Measurements from ENCODE around the gene IPO4.

IPO4 gene

DNA sequence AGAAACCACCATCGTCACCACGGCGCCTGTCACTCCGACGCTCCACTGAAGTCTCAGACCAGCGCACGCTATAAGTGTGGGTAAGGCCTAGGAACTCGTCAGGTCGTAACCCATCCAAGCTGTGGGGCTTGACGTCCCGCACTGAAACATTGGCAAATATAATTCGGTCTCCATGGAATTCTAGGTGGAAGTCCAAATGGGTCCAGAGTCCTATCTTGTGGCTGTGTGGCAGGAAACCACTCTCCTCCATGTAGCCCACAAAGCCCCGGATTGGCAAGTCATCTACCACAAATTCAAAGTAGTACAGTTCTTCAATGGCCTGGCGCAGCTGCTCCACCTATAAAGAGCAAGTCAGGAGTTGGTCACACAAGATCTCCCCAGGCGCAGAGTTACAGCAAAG, 4.3 kb upstream of the IPO4 start:
- no peak for DNase-seq

DNA sequence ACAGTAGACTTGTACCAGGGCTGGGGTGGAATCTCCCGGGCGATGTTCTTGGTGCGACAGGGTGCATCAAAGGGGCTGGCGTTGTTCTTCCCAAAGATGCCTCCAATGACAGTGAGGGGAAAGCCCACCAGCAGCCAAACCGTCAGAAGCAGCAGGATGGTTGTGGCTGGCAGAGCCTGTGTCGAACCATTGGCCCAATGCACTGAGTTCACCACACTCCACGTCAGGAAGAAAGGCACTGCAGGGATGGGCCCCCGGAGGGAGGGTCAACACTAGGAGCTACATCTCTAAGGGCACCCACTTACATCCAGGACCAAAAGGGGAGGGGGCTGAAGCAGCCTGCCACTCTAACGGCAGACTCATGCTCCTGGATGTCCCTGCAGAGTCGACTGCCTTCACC, 1.8 kb upstream of the IPO4 start:
- DNase-seq, result no peak

DNA sequence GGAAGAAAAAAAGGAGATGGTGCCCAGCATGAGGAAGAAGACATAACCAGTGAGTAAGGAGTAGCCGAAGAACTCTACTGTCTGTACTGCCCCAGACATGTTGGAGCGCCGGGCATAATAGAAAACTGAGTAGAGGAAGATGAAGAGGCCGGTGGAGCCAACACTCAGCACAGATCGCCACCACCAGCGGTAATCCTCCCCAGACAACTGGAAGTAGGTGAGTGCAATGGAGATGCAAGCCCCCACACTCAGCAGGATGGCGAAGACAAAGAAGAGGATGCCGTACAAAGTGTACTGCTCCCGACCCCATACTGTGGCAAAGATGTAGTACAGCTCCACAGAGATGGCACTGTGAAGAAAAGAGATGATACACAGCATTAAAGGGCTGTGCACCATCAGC, 844 bp upstream of the IPO4 start:
- DNase-seq, result no peak

DNA sequence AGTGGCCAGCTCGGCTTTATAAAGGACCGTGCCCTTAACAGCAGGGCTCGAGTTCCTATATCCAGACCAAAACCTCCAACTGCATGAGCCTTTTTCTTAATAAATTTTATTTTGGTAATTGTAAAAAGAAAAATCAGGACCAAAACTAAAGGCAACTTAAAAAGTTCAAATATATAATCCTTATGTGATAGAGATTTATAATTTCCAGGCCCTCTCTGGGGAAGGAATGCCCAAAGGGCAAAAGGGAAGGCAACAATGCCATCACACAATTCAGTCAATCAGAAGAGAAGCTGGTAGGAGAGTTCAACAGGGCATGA, 401 bp upstream of the IPO4 start:
- no peak for DNase-seq

DNA sequence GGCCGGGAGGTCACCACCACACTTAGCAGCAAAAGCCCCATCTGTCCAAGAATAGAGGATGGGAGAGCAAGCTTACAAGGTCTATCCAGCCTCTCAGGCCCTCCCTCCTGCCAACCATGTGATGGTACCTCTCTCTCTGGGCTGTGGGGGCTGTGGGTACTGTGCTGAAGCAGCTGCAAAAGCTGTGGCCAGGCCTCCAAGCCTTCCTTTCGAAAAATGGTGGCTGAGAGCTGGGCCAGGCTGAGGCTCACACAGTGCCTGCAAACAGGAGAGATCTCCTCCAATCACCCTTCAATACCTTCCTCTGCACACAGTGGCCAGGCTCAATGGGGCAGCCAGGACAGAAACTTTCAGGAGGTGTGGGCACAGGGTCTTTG, 1.1 kb downstream of the IPO4 start:
- no peak for DNase-seq

DNA sequence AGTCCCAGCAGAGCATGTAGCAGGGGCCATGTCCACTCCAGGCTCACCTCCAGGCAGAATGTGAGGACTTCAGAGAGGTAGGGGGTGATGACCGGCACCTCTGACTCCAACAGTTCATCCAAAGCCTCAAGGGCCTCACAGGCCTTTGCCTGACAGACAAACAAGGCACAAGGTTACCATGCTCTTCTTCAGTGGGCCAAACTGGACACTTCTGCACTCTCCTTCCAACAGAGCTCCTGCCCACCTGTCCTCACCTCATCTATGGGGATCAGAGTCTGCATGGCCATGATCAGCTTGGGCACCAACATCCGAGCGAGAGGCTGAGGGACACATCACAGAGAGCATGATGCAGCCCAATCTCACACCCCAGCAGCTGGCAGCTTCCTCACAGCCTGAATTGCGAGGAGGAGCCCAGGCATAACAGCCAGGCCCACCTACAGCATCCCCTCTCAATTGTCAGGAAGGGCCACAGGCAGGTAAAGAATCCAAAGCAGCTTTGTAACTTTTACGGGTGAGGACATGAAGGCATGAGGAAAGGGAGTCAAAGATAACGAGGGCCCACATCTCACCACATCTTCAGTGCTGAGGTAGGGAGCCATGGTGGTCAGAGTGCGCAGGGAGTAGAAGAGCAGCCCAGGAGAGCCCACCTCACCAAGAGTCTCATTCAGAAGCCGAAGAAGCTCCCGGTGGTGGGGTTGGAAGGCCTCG, 1.6 kb downstream of the IPO4 start:
- no peak for DNase-seq

DNA sequence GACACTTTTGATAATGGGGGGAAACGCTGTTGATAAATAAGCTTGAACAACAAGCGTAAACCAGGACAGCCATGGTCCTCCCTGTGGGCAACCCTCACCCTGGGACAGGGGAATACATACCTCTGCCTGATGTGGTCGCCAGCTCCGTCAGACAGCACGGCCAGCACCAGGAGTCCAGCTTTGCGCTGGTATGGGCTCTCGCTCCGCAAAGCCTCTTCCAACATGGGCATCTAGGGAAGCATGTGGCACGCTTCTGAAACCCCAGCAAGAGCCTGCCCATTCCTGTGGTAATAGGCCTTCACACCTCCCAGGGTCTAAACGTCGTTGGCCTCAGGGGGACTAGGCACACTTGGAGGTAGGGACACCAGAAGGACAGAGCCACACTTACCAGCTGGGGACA, 2.9 kb downstream of the IPO4 start:
- no peak for DNase-seq

DNA sequence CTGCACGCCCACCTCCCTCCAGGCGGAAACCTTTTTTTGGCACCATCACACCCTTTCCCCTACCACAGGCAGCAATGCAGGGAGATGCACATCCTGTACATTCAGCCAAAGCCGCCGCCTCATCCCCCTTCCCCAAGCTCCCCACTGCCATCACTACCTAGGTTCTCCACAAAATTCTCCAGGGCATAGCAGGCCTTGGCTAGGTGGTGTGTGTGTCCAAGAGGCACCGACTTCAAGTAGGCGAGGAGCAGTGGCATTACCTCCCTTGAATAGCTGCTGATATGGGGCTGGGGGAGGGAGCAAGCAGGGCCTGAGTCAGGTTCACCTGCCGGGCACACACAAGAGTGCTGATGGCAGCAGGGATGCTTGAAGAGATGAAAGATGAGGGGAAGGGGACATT, 3.6 kb downstream of the IPO4 start:
- DNase-seq, result no peak

DNA sequence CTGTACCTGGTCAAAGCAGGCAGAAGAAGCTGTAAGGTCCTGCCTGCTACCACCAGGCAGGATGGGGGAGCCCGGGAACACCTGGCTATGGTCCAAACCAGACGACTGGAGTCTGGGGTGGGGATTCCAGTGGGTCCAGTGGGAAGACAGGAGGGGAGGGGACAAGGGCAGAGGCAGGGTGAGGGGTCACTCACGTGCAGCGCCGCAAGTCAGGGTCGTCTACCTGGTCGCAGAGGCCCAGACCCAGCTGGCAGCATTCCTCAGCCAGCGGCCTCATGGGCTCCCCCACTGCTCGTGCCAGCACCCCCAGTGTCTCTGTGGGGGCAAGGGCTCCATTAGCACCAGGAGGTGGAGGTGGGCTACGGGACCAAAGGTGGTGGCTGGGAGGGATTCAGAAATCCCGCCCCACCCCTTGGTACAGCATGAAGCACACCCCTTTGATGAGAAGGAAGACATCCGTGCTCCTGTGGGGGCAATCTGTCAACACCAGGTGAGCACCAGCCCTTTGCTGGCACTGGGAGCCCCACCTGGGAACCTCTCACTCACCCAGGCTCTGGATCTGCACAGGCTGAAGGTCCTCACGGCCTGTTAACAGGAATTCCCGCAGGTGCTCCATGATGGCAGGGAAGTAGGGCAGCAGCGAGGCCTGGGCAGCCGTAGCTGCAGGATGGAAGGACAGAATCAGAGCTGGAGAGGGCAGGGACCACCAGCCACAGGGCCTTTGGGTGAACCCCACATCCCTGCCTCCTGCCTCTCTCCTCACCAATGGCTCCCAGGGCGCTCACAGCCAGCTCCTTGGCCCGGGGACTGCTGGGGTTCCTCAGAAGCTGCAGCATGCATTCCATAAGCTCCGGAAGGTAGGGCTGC, 4.3 kb downstream of the IPO4 start:
- no peak for DNase-seq

DNA sequence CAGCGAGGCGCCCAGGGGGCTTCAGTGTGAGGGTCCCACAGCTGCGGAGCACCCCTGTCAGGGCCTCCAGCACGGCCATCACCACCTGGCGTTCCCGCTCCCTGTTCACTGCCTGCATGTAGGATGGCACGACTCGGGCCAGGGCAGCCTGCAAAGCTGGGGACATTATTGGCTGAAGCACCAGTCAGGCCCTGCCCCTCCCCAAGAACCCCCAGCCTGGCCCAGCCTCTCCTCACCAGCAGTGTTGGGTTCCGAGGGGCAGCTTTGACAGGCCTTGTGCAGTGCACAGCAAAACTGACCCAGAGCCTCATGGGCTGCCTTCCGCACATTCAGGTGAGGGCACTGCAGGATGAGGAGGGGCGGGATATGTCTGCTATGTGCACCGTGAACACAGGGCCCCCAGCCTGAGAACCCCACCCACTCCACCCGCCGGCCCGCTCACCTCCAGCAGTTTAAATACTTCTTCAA, 5.6 kb downstream of the IPO4 start:
- no peak for DNase-seq

DNA sequence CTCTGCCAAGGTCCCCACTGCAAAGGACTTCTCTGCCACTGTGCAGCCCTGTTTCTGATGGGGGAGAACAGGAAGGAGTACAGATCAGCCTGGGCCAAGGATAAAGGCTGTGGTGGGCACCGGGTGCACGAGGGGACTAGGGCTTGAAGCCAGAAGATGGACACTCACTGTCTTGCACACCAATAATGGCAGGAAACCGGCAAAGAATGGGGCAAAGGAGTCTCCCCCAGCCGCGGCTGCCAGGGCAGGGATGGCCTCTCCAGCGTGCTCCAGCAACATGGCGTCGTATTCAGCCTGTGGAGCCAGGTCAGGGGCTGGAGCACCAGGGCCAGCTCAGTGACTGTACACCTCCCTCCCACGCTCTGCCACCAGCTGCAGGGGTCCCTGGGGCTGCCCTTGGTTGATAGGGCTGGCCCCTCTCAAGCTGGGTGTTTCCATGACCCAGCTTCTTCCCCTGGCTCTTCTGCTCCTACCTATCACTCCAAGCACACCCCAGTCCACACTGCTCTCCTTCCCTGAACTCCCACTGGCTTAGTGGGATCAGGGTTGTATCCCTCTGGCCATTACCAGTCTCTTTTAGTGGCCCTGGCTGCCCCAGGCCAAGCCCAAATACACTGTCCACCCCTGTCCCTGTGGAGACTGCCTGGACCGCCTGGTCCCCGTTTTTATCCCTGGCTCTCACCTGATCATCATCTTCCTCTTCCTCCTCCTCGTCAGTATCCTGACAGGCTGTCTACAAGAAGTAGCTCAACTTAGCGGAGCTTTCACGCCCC, 6.3 kb downstream of the IPO4 start:
- DNase-seq, result no peak

DNA sequence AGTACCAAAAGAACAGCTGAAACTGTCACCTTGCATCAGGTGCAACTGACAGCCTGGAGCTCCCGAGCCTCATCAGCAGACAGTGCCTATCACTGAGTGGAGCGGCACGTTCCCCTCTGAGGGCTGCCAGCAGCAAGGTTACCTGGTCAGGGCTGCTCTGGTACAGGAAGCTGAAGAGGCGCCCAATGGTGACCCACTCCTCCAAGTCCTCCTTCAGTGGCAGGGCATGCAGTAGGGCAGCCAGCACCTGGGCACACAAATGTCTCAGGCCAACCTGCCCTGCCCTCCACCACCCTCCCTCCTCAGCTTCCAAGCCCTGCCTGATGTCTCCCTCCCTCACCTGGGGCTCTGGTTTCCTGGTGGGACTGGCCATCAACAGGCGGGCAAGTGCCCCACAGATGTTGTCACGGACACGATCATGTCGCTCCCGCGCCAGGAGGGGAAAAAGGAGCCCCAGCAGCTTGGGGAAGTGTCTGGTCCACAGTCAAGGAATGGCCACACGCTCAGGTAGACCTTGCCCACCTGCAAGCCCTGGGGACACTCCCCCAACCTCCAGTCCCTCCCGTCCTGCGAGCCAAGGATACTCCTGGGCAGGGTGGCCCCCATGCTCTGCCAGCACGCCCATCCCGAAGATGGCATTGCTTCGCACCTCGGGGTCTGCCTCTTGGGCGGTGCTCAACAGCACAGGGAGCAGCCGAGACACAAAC, 7.1 kb downstream of the IPO4 start:
- no peak for DNase-seq

DNA sequence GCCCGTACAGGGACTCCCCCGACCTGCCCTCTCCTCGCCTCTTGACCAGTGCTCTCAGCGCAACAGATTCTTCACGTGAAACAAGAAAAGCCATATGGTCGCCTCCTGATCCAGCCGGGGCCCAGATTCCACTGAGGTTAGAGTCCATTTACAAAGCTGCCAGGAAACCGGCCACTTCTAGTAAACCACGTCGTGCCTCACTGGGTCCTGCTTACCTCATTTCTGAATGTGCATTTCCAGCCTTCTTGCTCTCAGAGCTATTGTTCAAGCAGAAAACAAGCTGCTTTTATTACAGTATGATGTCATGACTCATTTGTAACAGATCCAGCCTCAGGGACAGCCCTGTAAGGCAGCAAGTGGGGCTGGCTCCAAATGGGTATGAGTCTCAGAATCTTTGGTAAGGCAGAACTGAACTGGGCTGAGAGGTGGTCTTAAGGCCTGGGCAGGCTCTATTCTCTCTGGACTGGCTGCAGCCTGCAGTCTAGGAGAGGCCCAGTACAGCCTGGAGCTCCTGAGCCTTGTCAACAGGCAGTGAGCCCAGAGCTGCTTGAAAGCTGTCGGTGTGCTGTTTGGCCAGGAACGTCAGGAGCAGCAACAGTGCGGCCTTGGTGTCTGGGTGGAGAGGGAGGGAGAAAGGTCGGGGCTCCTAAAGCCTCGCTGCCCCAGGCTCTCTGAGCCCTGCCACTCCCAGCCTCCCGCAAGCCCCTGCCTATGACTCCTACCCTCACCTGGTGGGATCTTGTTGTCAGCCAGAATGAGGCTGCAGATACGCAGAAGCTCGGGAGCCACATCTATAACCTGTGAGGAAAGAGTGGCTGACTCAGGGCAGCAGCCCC, 8.4 kb downstream of the IPO4 start:
- no peak for DNase-seq

DNA sequence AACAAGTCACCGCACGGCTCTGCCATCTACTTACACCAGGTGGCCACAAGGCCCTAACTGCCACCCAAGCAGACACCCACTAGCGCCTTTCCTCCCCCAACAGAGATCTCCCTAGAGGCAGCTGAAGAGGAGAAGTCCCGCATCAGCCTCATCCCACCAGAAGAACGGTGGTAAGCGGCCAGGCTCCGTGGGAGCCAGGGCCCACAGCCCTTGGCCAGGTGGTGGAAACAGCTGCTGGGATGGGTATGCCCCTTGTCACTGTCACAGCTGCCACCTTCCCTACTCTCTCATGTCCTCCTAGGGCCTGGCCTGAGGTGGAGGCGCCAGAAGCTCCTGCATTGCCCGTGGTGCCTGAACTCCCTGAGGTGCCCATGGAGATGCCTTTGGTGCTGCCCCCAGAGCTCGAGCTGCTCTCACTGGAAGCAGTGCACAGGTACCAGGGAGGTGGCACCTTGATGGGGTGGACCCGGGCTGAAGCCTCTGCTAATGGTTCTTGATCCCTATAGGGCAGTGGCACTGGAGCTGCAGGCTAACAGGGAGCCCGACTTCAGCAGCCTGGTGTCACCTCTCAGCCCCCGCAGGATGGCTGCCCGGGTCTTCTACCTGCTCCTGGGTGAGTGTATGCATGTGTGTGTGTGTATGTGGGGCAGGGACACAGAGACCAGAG, 9.2 kb downstream of the IPO4 start:
- no peak for DNase-seq

DNA sequence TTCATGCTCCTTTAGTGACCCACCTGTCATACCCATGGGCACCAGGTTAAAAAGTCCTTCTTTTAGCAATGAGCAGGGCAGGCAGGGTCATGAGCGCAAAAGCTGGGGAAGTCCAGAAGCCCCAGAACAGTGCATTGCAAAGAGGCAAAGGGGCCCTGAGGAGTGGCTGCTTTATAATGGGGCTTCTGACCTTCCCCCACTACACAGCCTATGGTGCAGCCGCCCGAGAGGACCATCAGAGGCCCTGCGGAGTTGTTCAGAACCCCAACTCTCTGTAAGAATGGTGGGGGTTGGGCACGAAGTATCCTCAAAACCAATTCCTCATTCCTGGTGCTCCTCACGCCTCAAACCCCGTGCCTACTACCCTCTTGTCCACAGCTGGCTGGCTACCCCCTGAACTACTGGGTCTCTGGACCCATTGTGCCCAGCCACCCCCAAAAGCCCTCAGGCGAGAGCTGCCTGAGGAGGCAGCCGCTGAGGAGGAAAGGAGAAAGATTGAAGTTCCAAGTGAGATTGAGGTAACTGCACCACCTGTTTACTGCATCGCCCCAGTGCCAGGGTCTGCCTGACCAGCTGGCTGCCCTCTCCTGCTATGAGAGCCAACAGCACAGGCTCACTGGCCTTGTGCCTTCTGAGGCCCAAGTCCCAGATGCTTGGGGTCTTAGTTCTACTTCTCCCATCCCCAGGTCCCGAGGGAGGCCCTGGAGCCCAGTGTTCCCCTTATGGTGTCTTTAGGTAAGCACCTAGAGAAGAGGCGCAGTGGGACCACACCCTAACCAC, 10.0 kb downstream of the IPO4 start:
- no peak for DNase-seq

DNA sequence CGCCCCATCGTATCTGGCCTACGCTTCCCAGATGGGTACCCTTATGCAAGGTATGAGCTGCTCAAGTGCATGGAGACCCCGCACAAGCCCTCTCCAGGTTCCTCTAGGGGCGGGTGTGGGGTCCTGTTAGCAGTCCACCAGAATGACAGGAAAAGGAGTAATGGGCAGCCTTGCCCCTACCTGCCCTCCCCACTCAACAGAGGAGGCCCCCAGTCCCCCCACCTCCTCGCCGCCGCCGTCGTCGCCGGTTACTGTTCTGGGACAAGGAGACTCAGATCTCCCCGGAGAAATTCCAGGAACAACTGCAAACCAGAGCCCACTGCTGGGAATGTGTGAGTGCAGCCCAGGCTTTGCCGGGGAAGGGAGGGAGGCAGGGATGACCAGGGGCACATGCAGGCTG, 10.7 kb downstream of the IPO4 start:
- no peak for DNase-seq

DNA sequence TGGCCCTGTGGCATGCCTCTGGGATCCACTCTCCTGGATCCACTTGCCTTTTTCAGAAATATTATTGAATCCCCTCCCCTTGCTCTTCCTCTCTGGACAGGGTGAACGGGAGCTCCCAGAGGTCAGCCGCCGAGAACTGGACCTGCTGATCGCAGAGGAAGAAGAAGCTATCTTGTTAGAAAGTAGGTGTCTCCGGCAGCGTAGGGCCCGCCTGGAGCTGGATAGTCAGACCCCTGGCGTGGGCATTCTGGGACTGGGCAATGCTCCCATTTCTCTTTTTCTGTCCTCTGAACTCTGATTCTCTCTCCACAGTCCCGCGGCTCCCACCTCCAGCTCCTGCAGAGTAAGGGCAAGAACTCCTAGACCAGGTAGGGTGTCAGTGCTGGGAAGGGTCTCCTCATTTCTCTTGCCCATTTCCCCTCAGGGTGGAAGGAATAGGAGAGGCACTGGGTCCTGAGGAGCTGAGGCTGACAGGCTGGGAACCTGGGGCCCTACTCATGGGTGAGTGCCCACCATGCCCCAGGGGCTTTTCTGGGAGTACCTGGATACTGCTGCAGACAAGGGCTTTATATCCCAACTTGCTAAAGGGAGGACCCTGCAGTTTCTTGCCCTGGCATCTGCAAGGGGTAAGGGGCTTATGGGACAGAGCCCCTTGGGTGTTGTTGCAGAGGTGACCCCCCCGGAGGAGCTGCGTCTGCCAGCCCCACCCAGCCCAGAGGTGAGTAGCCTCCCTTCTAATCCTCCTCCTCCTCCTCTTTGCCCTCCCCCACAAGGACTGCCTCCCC, 11.4 kb downstream of the IPO4 start:
- no peak for DNase-seq

DNA sequence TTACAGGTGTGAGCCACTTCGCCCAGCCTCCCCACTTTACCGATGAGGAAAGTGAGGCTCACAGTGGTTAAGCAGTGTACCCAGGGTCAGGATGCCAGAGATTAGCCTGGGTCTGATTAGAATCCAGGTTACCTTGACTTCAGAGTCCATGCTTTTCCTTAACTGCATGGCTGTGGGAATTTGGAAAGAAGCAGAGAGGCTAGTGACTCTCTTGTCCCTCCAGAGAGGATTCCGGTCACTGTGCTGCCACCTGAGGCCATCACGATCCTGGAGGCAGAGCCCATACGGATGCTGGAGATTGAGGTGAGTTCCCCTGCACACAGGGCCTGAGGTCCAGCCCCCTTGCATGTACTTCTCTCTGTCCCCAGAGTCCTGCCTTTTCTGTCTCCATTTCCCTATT, 12.0 kb downstream of the IPO4 start:
- no peak for DNase-seq

DNA sequence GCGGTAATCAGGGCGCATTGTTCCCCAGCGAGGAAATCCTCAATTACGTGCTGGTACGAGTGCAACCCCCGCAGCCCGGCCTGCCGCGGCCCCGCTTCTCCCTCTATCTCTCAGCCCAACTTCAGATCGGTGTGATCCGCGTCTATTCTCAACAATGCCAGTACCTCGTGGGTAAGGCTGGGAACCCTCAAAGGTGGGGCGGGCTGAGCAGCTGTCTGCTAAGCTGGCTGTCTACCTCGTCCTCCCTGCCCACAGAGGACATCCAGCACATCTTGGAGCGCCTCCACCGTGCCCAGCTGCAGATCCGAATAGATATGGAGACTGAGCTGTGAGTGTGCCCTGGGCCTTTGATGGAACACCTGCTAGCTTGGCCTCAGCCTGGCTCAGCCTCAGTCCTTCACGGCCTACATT, 15.7 kb downstream of the IPO4 start:
- DNase-seq, result no peak

DNA sequence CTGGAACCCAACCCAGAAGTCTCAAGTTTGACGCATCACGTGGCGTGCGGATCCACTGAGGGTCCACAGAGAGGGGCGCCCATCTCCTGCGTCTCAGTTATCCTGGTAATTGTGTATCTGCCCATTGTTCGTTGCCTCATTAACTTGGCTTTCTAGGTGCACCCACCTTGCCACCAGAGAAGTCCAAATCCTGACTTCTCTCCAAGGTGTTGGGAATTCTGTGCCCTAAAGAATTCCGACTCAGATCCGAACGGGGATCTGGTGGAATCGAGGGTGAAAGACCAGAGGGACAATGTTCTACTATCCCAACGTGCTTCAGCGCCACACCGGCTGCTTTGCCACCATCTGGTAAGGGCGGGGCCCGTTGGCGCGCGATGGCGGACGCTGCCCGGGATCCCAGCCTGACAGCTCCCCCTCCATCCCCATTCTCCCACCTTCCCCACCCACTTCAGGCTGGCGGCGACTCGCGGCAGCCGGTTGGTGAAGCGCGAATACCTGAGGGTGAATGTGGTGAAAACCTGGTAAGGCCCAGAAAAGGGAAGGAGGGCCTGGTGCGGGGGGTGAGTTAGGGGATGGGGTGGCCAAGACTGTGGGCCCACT, 16.3 kb downstream of the IPO4 start:
- DNase-seq, result no peak
